Brain microvascular endothelial cell (primary cell): ENCODE measurements around the gene CCR6.

Experiments
- DNase-seq: peaks from one replicate; pipeline ENCODE4 v3.0.0-alpha.2; 2020
- H3K27ac ChIP-seq: fragments of 250-450 bp; sonication (Bioruptor Pico); 2 replicates; pipeline ENCODE4 v1.5.1; 2020; ENCODE audit warnings: mild to moderate bottlenecking, moderate library complexity
- H3K27me3 ChIP-seq: fragments of 250-450 bp; sonication (Bioruptor Pico); replicated peaks from 2 replicates; pipeline ENCODE4 v1.5.1; 2020; ENCODE audit warnings: mild to moderate bottlenecking
- H3K36me3 ChIP-seq: fragments of 250-450 bp; sonication (Bioruptor Pico); replicated peaks from 2 replicates; pipeline ENCODE4 v1.5.1; 2020; ENCODE audit warnings: mild to moderate bottlenecking
- H3K4me3 ChIP-seq: 2 replicates; pipeline ENCODE4 v1.5.1; 2011; ENCODE audit warnings: low read depth, mild to moderate bottlenecking, control low read depth, low read length, moderate library complexity
- in situ Hi-C: cut with HindIII; loops from 2 replicates; pipeline ENCODE4 v1.10.0; 2017; ENCODE audit warnings: low sequenced_read_pairs, low pct_ligation_motif_present
- TF ChIP-seq, protein P1 (sequence below): IDR thresholded peaks from 2 replicates; pipeline ENCODE4 v1.5.1; 2011; ENCODE audit warnings: low read depth, mild to moderate bottlenecking, moderate library complexity, low read length, control low read depth, inconsistent platforms; ENCODE audit errors: missing control alignments

CCR6 gene

DNA sequence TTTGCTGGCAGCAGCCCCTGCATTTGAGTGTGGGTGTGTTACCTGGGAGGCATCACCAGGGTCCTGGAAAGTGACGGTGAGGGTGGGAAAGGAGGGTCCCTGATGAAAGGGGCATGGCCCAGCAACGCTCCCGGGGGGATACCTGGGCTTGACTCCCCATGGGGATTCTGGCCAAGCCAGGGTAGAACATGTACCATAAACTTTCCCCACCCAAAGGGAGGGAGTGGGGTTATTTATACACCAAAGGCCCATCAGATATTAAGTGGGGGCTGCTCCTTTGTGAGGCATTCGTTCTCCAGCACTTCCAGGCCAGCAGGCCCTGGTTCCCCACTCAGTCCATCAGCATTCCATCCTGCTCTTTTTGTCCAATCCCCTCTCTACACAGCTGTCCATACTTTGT lies 20.6 kb upstream of the CCR6 start:
- TF ChIP-seq, protein P1, sequence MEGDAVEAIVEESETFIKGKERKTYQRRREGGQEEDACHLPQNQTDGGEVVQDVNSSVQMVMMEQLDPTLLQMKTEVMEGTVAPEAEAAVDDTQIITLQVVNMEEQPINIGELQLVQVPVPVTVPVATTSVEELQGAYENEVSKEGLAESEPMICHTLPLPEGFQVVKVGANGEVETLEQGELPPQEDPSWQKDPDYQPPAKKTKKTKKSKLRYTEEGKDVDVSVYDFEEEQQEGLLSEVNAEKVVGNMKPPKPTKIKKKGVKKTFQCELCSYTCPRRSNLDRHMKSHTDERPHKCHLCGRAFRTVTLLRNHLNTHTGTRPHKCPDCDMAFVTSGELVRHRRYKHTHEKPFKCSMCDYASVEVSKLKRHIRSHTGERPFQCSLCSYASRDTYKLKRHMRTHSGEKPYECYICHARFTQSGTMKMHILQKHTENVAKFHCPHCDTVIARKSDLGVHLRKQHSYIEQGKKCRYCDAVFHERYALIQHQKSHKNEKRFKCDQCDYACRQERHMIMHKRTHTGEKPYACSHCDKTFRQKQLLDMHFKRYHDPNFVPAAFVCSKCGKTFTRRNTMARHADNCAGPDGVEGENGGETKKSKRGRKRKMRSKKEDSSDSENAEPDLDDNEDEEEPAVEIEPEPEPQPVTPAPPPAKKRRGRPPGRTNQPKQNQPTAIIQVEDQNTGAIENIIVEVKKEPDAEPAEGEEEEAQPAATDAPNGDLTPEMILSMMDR, result no peak
- no peak overlapping the region for H3K27ac ChIP-seq
- in situ Hi-C loops, result no loop called here
- no peaks in the 10 kb centered on the region for H3K36me3 ChIP-seq
- no peak overlapping the region for H3K4me3 ChIP-seq
- H3K27me3 ChIP-seq, result no peaks in the 10 kb centered on the region
- DNase-seq, result no peak

DNA sequence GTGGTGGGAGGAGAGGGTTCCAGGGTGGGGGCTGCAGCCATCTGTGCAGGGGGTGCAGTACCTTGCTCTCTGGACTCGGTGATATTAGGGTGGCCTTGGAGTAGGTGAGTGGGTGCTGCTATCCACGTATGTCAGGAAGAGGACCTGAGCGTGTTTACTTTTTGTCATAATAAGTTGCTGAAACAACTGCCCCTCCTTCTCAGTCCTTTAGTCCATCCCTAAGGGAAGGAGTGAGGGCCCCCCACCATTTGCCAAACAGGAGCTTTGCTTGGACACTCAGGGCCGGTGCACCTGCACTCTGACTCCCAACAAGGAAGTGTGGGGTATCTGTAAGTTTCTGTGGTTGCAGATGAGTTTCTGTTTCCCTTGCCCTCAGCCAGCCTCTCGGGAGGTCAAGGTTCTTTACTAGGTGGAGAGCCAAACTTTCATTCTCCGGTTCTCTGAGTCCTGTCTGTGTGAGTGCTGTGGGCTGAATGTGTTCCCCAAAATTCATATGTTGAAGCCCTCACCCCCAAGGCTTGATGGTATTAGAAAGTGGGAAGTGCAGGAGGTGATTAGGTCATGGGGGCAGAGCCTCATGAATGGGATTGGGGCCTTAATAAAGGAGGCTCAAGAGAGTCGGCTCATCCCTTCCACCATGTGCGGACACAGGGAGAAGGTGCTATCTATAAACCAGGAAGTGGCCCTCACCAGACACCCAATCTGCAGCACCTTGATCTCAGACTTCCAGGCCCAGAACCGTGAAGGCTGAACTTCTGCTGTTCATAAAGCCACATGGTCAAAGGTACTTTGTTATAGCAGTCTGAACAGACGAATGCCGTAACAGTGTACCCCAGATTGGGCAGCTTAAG lies 19.6 kb upstream of the CCR6 start:
- Histone ChIP-seq H3K4me3 (no peak overlapping the region), H3K27me3 (no peaks in the 10 kb centered on the region), H3K36me3 (no peaks in the 10 kb centered on the region), H3K27ac (no peak overlapping the region)
- in situ Hi-C loops, result no loop called here
- DNase-seq, result no peak
- TF ChIP-seq, protein P1, result no peak

DNA sequence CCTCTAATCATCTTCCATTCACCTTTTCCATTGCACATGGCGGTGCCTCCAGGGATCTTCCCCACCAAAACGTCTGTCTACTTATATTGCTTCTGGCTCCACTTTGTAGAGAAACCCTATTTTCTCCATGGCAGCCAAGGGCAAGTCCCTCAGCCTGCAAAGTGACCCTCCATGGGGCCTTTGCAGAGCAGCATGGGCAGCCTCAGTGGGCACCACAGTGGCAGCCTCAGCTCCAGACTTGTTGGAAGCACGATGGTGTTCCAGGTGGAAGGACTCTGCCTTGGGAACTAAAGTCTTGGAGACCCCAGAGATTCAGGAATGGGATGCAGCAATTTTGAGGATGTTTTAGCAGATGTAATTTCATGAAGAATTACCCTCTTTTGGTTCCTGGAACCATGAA lies 18.5 kb upstream of the CCR6 start:
- DNase-seq, result no peak
- no peaks in the 10 kb centered on the region for H3K36me3 ChIP-seq
- no peak overlapping the region for H3K27ac ChIP-seq
- H3K4me3 ChIP-seq, result no peak overlapping the region
- no peaks in the 10 kb centered on the region for H3K27me3 ChIP-seq
- in situ Hi-C loops, result no loop called here
- TF ChIP-seq, protein P1, result no peak

DNA sequence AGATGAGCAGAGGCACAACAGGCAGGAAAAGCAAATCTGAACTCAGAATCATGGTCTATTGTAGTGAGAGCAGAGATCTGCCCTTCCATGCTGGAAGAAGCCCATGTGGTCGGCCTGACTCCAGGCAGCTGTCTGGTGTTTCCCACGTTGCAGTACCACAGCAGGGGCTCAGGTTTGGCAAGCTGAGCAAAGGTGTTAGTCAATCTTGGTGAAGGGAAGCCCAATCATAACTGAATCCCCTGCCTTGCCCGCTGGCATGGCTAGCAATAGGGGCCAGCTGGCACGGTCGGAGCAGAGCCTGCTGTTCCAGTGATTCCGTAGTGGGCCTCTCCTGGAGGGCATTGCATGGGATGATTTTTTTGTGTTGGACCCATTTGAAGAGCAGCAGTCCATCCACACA lies 17.8 kb upstream of the CCR6 start:
- H3K27me3 ChIP-seq, result no peaks in the 10 kb centered on the region
- DNase-seq, result no peak
- TF ChIP-seq, protein P1, result no peak
- H3K36me3 ChIP-seq, result no peaks in the 10 kb centered on the region
- in situ Hi-C loops, result no loop called here
- H3K4me3 ChIP-seq, result no peak overlapping the region
- no peak overlapping the region for H3K27ac ChIP-seq

DNA sequence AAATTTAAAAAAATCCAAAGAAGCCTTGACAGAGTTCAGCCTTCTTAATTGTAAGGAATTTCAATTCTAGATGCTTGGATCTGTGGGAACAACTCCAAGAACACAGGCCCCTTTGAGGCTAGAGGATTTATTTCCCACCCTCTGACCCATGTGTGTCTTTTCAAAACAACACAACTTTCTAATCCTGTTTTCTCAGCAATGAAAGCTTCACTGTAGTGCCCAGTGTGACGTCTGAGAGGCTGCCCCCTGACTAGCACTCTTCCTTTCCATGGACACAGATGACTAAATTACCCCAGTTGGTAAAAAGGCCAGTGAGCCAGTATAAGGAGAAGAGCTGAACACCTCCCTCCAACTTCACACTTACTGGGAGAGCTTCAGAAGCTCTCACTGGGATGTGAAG lies 16.5 kb upstream of the CCR6 start:
- Histone ChIP-seq H3K27ac (no peak overlapping the region), H3K27me3 (no peaks in the 10 kb centered on the region), H3K4me3 (no peak overlapping the region), H3K36me3 (no peaks in the 10 kb centered on the region)
- TF ChIP-seq, protein P1, result no peak
- no peak for DNase-seq
- in situ Hi-C loops, result no loop called here

DNA sequence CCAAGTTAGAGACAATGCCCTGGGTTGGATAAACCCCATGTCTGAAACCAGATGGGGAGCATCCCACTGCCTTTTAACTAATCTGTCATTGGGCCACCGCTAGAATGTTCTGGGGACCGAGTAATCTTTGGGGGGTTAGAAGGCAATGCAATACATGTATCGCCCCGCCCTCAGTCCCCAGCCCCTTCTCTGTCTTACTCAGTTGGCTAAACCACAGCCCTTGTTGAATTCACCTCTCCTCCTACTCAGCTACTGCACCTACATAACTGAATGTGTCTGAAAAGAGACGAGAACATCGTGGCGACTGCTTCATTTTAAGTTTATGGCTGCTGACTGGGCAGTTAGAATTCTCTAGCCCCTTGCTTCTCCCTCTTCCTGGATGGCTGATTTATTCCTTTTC lies 15.1 kb upstream of the CCR6 start:
- H3K36me3 ChIP-seq, result no peaks in the 10 kb centered on the region
- no peak overlapping the region for H3K4me3 ChIP-seq
- no peaks in the 10 kb centered on the region for H3K27me3 ChIP-seq
- H3K27ac ChIP-seq, result no peak overlapping the region
- DNase-seq, result no peak
- in situ Hi-C loops, result no loop called here
- TF ChIP-seq, protein P1, result no peak
